ENCODE measurements around the gene ZFAND2B.
A peak's percentile ranks its signal among the peaks of the same experiment; 100 is the strongest.

The ZFAND2B gene

DNA sequence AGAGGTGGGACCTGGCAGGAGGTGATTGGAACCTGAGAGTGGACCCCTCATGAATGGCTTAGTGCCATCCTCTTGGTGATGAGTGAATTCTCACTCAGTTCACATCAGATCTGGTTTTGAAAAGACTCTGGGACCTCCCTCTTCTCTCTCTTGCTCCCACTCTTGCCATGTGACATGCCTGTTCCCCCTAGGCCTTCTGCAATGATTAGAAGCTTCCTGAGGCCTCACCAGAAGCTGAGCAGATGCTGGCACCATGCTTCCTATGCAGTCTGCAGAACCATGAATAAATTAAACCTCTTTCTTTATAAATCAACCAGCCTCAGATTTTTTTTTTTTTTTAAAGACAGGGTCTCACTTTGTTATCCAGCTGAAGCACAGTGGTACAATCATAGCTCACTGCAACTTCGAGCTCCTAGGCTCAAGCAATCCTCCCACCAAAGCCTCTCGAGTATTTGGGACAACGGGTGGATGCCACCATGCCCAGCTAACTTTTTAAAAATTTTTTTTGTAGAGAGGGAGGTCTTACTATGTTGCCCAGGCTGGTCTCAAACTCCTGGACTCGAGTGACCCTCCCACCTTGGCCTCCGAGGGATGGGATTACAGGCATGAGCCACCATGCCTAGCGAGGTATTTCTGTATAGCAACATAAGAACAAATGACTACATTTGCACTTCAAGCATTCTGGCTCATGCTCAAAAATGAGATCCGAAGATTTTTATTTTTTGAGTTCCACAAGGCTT is 2.0 kb upstream of the ZFAND2B start:
- DNase-seq (ENCODE audit: low spot score), result no peak

DNA sequence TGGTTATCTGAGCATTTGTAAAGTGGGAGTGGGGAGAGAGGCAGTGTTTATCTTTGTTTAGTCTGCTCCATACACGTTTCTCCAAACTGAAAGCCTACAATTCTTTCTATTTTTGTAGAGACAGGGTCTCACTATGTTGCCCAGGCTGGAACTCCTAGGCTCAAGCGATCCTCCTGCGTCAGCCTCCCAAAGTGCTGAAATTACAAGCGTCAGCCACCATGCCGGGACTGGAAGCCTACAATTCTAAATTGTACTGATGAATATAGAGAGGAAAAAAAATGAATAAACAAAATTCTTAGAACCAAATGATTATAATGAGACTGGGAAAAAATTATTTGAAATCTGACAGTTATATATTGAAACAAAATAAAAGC is 1.4 kb upstream of the ZFAND2B start:
- DNase-seq (ENCODE audit: low spot score), result no peak

DNA sequence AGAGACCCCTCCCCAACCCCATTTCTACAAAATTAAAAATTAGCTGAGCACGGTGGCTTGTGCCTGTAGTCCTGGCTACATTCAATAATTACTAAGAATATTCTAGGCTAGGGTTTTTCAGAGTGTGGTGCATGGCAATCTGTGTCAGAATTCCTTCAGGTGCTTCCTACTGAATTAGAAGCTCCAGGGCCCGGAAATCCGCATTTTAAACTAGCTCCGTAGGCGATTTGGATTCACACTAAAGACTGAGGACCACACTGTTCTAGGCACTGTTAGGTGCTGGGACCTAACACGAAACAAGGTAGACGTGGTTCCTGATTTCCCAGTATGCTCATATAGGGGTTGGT is 628 bp upstream of the ZFAND2B start:
- DNase-seq (ENCODE audit: low spot score), result no peak

- DNase-seq (ENCODE audit: low spot score), result no peak
Observed at GRCh38 chr2:219207134-219207883, 727 bp downstream of the ZFAND2B start.

DNA sequence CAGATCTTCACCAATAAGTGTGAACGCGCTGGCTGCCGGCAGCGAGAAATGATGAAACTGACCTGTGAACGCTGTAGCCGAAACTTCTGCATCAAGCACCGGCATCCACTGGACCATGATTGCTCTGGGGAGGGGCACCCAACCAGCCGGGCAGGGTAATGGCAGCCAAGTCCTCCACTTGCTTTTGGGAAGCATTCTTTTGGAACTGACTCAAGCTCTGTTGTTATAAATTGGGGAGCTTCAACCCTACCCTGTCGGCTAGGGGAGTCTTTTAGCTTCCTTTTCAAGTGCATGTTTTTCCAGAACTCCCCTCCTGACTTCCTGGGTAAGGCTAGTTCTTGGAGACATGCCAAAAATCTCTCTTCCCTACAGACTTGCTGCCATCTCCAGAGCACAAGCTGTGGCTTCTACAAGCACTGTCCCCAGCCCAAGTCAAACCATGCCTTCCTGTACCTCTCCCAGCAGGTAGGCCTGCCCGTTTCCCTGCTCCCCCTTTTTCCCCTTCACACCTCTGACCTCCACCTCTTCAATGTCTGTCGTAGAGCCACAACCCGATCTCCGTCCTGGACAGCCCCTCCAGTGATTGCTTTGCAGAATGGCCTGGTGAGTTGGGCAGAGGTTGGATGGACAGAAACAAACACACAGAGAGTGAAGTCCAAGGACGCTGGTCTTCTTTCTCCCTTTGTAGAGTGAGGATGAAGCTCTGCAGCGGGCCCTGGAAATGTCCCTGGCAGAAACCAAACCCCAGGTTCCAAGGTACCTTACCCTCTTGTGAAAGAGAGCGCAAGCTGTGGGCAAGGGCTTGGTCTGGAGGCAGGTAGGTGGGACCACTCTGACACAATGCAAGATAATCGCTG is 1.5 kb downstream of the ZFAND2B start:
- DNase-seq (ENCODE audit: low spot score), result no peak

GRCh38 chr2:219209236-219210195 is 2.9 kb downstream of the ZFAND2B start:
- no peak for DNase-seq (ENCODE audit: low spot score)

GRCh38 chr2:219210196-219210885 is 3.8 kb downstream of the ZFAND2B start:
- no peak for DNase-seq (ENCODE audit: low spot score)

- no peak for DNase-seq (ENCODE audit: low spot score)
Observed at GRCh38 chr2:219210886-219211362, 4.3 kb downstream of the ZFAND2B start.

GRCh38 chr2:219213026-219213415 is 6.4 kb downstream of the ZFAND2B start:
- no peak for DNase-seq (ENCODE audit: low spot score)

DNA sequence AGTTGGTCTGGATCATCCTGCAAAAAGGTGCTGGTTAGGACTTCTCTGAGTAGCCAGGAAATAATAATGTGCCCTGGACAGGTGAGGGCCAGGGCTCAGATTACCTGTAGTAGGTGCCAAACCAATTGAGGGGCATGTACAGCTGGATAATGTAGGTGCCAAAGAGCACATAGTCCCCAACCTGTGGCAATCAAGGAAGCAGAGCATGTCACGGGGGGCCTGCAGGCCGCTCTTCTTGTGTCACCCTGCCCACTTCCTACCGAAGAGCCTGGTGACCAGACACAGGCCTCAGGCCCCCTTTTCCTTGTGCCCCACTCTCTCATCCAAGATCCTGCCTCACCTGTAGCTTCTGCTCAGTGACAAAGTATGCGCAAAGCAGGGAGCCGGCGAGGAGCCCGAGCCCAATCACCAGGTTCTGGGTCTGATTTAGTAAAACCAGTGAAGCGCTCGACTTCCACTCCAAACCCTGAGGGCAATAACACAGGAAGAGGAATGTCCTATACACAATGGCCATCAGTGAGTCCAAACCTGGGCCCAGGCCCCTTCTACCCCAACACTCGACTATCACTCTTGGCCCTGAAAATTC is 7.0 kb downstream of the ZFAND2B start:
- no peak for DNase-seq (ENCODE audit: low spot score)

DNA sequence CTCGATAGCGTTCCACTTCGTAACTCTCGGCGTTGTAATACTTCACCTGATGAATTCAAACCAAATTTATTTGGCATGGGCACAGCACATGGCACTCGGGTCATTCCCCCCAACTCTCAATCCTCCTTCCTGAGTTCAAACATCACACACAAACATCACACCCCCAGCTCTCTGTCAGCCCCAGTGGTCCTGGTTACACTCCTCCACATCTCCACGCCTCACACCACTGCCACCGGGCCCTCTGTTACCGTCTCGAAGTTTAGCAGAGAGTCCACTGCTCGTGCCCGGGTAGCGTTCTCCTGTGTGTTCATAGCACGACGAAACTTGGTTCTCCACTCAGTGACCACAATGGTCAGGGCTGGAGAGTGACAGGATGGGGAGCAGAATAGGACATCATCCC is 7.6 kb downstream of the ZFAND2B start:
- DNase-seq (ENCODE audit: low spot score), result no peak

GRCh38 chr2:219214786-219215185 is 8.2 kb downstream of the ZFAND2B start:
- DNase-seq (ENCODE audit: low spot score), result no peak

GRCh38 chr2:219215871-219216534 is 9.4 kb downstream of the ZFAND2B start:
- no peak for DNase-seq (ENCODE audit: low spot score)

- DNase-seq (ENCODE audit: low spot score), result no peak
Observed at GRCh38 chr2:219216535-219216915, 9.9 kb downstream of the ZFAND2B start.

GRCh38 chr2:219218217-219218731 is 11.7 kb downstream of the ZFAND2B start:
- DNase-seq (ENCODE audit: low spot score), result peak; percentile 72

DNA sequence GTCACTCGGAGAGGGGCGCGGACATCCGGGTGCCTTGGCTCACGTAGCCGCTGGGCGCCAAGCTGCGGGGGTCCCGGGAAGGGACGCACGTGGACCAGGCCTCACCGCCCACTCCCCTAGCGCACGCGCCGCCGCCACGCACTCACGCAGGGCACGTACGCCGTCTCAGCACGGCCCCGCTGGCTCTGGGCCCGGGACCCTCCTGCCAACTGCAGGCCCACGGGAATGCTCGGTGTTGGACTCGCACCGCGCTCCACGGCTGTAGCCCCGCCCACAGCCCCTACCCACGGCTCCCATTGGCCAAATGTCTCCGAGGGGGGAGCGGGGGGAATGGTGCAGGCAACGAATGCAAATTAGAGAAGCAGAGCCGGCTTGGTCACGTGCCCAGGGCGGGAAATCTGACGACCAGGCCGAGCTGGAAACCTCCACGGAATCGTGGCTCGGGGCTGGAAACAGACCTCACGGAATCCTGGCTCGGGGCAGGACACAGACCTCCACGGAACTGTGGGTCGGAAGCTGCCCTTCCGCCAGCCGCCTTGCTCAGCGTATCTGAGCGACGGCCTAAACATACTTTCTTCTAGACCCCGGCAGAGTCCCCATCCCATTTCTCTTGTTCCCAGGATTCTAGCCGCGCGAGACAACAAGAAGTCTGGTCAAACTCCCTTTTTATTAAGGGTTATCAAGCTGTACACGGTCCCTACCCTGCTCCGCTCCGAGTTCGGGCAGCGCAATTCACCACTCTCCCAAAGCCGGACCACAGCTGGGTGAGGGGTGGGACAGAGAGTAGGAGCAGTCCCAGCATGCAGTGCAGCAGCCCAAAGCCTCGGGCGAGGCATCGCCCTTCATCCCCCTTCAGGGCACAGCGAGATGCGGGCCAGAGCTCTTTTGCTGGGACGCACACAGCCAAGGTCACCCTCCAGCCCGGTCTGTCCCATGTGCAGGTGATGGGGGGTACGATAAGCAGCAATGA is 12.4 kb downstream of the ZFAND2B start, which contains the start of gene ABCB6:
TSS of gene ABCB6 (minus strand) at position 227 of the 970 bp plus-strand sequence. CDS start 285 bp downstream, outside the sequence.
- peak; percentile 97 for DNase-seq (ENCODE audit: low spot score)

- DNase-seq (ENCODE audit: low spot score), result no peak
Observed at GRCh38 chr2:219219784-219220532, 13.4 kb downstream of the ZFAND2B start.
